SK-N-SH treated with all-trans-retinoic acid at 6 μM for 48 hours (cell line): Measurements from ENCODE around the gene SEMA5A.

ENCODE experiments used
- BACH2 ChIP-seq: fragments of 250-450 bp; sonication (Bioruptor Pico); IDR thresholded peaks from 2 replicates; pipeline ENCODE4 v1.9.0; 2021; ENCODE audit warnings: mild to moderate bottlenecking, borderline replicate concordance
- CSRNP3 ChIP-seq: fragments of 250-450 bp; sonication (Bioruptor Pico); IDR thresholded peaks from 2 replicates; pipeline ENCODE4 v1.5.1; 2021; ENCODE audit warnings: mild to moderate bottlenecking, moderate library complexity
- ISL1 ChIP-seq: fragments of 250-450 bp; sonication (Bioruptor Pico); IDR thresholded peaks from 2 replicates; pipeline ENCODE4 v2.1.2; 2022; ENCODE audit warnings: mild to moderate bottlenecking, moderate library complexity
- PATZ1 ChIP-seq: fragments of 250-450 bp; sonication (Bioruptor Pico); IDR thresholded peaks from 2 replicates; pipeline ENCODE4 v1.8.0; 2020; ENCODE audit warnings: mild to moderate bottlenecking, moderate library complexity, borderline replicate concordance
- SNAI2 ChIP-seq: fragments of 250-450 bp; sonication (Bioruptor Pico); IDR thresholded peaks from 2 replicates; pipeline ENCODE4 v1.5.0; 2020; ENCODE audit warnings: mild to moderate bottlenecking, moderate library complexity
- TCF4 ChIP-seq: fragments of 250-450 bp; sonication (Bioruptor Pico); IDR thresholded peaks from 2 replicates; pipeline ENCODE4 v1.8.0; 2021; ENCODE audit warnings: mild to moderate bottlenecking, moderate library complexity, borderline replicate concordance
- ZFP3 ChIP-seq: fragments of 250-450 bp; sonication (Bioruptor Pico); IDR thresholded peaks from 2 replicates; pipeline ENCODE4 v1.5.0; 2020; ENCODE audit warnings: mild to moderate bottlenecking, moderate library complexity
- ZNF70 ChIP-seq: fragments of 450-650 bp; formaldehyde crosslinking; IDR thresholded peaks from 2 replicates; pipeline ENCODE4 v1.5.0; 2020; ENCODE audit warnings: mild to moderate bottlenecking, moderate library complexity

GRCh38 chr5:9157020-9157419 is 388.9 kb downstream of the SEMA5A start:
- TF ChIP-seq SNAI2 (no peak), TCF4 (CRISPR knock-in tag) (no peak), BACH2 (CRISPR knock-in tag) (no peak), ISL1 (no peak), PATZ1 (CRISPR knock-in tag) (no peak), ZNF70 (CRISPR knock-in tag) (no peak), CSRNP3 (CRISPR knock-in tag) (no peak), ZFP3 (no peak)
